SK-N-SH treated with all-trans-retinoic acid at 6 μM for 48 hours (cell line): ENCODE data around the gene MTCL1.

Experiments used
- ATAC-seq: fragments of 200-7000 bp; cut with Tn5 transposase; 3 replicates; pipeline ENCODE4 v1.9.1; 2020; ENCODE audit warnings: mild to moderate bottlenecking, moderate library complexity
- ARNTL ChIP-seq: fragments of 450-650 bp; formaldehyde crosslinking; IDR thresholded peaks from 2 replicates; pipeline ENCODE4 v1.5.0; 2020; ENCODE audit warnings: low read depth, mild to moderate bottlenecking, moderate library complexity, borderline replicate concordance
- BACH2 ChIP-seq: fragments of 250-450 bp; sonication (Bioruptor Pico); IDR thresholded peaks from 2 replicates; pipeline ENCODE4 v1.9.0; 2021; ENCODE audit warnings: mild to moderate bottlenecking, borderline replicate concordance
- CREB5 ChIP-seq: fragments of 250-450 bp; sonication (Bioruptor Pico); IDR thresholded peaks from 2 replicates; pipeline ENCODE4 v1.5.1; 2020; ENCODE audit warnings: low read depth, mild to moderate bottlenecking, moderate library complexity
- CSDC2 ChIP-seq: fragments of 250-450 bp; sonication (Bioruptor Pico); IDR thresholded peaks from 2 replicates; pipeline ENCODE4 v1.5.0; 2020; ENCODE audit warnings: mild to moderate bottlenecking, moderate library complexity
- ESRRG ChIP-seq: fragments of 250-450 bp; sonication (Bioruptor Pico); IDR thresholded peaks from 2 replicates; pipeline ENCODE4 v1.6.1; 2021; ENCODE audit warnings: mild to moderate bottlenecking
- GLIS3 ChIP-seq: fragments of 250-450 bp; sonication (Bioruptor Pico); IDR thresholded peaks from 2 replicates; pipeline ENCODE4 v1.5.0; 2020; ENCODE audit warnings: mild to moderate bottlenecking, moderate library complexity
- ISL1 ChIP-seq: fragments of 250-450 bp; sonication (Bioruptor Pico); IDR thresholded peaks from 2 replicates; pipeline ENCODE4 v2.1.2; 2022; ENCODE audit warnings: mild to moderate bottlenecking, moderate library complexity
- PATZ1 ChIP-seq: fragments of 250-450 bp; sonication (Bioruptor Pico); IDR thresholded peaks from 2 replicates; pipeline ENCODE4 v1.8.0; 2020; ENCODE audit warnings: mild to moderate bottlenecking, moderate library complexity, borderline replicate concordance
- POU6F1 ChIP-seq: fragments of 250-450 bp; sonication (Bioruptor Pico); IDR thresholded peaks from 2 replicates; pipeline ENCODE4 v1.8.0; 2021; ENCODE audit warnings: low read depth, mild to moderate bottlenecking, moderate library complexity, borderline replicate concordance
- PPARA ChIP-seq: fragments of 250-450 bp; sonication (Bioruptor Pico); IDR thresholded peaks from 2 replicates; pipeline ENCODE4 v1.5.0; 2020; ENCODE audit warnings: mild to moderate bottlenecking, borderline replicate concordance
- SNAI2 ChIP-seq: fragments of 250-450 bp; sonication (Bioruptor Pico); IDR thresholded peaks from 2 replicates; pipeline ENCODE4 v1.5.0; 2020; ENCODE audit warnings: mild to moderate bottlenecking, moderate library complexity
- TCF4 ChIP-seq: fragments of 250-450 bp; sonication (Bioruptor Pico); IDR thresholded peaks from 2 replicates; pipeline ENCODE4 v1.8.0; 2021; ENCODE audit warnings: mild to moderate bottlenecking, moderate library complexity, borderline replicate concordance
- TOX ChIP-seq: fragments of 250-450 bp; sonication (Bioruptor Pico); IDR thresholded peaks from 2 replicates; pipeline ENCODE4 v1.8.0; 2021; ENCODE audit warnings: mild to moderate bottlenecking, moderate library complexity, borderline replicate concordance
- ZC3H10 ChIP-seq: fragments of 250-450 bp; sonication (Bioruptor Pico); IDR thresholded peaks from 2 replicates; pipeline ENCODE4 v1.5.1; 2021; ENCODE audit warnings: mild to moderate bottlenecking, moderate library complexity
- ZFP3 ChIP-seq: fragments of 250-450 bp; sonication (Bioruptor Pico); IDR thresholded peaks from 2 replicates; pipeline ENCODE4 v1.5.0; 2020; ENCODE audit warnings: mild to moderate bottlenecking, moderate library complexity
- ZFP30 ChIP-seq: fragments of 450-650 bp; formaldehyde crosslinking; IDR thresholded peaks from 2 replicates; pipeline ENCODE4 v1.5.0; 2022; ENCODE audit warnings: mild to moderate bottlenecking, moderate library complexity
- ZNF70 ChIP-seq: fragments of 450-650 bp; formaldehyde crosslinking; IDR thresholded peaks from 2 replicates; pipeline ENCODE4 v1.5.0; 2020; ENCODE audit warnings: mild to moderate bottlenecking, moderate library complexity
- ZNF8 ChIP-seq: fragments of 450-650 bp; formaldehyde crosslinking; IDR thresholded peaks from 2 replicates; pipeline ENCODE4 v1.5.0; 2020; ENCODE audit warnings: mild to moderate bottlenecking, moderate library complexity
- TF ChIP-seq, protein P1 (sequence below): fragments of 250-450 bp; sonication (Bioruptor Pico); IDR thresholded peaks from 2 replicates; pipeline ENCODE4 v1.5.0; 2020; ENCODE audit warnings: mild to moderate bottlenecking, moderate library complexity

Gene MTCL1

GRCh38 chr18:8794156-8794933, 89.0 kb downstream of the MTCL1 start (continued):
- TF ChIP-seq POU6F1, result no peak
- TF ChIP-seq, all 23 proteins: peak for 6

GRCh38 chr18:8794934-8795280, 89.6 kb downstream of the MTCL1 start:
- peak; percentile 24; the same call in 2 of the 3 replicates for ATAC-seq
- TF ChIP-seq TCF4 (CRISPR knock-in tag) (no peak), ZNF8 (CRISPR knock-in tag) (peak; percentile 40; the same call in 1 of the 2 replicates)

GRCh38 chr18:8795586-8796325, 90.4 kb downstream of the MTCL1 start:
- TF ChIP-seq ZFP3, result no peak
- TF ChIP-seq ARNTL, result no peak
- TF ChIP-seq CSDC2 (CRISPR knock-in tag), result no peak
- no peak for TF ChIP-seq TCF4 (CRISPR knock-in tag)
- TF ChIP-seq, protein P1, sequence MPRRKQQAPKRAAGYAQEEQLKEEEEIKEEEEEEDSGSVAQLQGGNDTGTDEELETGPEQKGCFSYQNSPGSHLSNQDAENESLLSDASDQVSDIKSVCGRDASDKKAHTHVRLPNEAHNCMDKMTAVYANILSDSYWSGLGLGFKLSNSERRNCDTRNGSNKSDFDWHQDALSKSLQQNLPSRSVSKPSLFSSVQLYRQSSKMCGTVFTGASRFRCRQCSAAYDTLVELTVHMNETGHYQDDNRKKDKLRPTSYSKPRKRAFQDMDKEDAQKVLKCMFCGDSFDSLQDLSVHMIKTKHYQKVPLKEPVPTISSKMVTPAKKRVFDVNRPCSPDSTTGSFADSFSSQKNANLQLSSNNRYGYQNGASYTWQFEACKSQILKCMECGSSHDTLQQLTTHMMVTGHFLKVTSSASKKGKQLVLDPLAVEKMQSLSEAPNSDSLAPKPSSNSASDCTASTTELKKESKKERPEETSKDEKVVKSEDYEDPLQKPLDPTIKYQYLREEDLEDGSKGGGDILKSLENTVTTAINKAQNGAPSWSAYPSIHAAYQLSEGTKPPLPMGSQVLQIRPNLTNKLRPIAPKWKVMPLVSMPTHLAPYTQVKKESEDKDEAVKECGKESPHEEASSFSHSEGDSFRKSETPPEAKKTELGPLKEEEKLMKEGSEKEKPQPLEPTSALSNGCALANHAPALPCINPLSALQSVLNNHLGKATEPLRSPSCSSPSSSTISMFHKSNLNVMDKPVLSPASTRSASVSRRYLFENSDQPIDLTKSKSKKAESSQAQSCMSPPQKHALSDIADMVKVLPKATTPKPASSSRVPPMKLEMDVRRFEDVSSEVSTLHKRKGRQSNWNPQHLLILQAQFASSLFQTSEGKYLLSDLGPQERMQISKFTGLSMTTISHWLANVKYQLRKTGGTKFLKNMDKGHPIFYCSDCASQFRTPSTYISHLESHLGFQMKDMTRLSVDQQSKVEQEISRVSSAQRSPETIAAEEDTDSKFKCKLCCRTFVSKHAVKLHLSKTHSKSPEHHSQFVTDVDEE, result no peak
- no peak for TF ChIP-seq PPARA (CRISPR knock-in tag)
- no peak for TF ChIP-seq GLIS3 (CRISPR knock-in tag)
- TF ChIP-seq ISL1 (CRISPR knock-in tag), result no peak
- no peak for TF ChIP-seq ZFP30
- TF ChIP-seq ESRRG (CRISPR knock-in tag), result no peak
- TF ChIP-seq POU6F1, result no peak
- TF ChIP-seq PATZ1 (CRISPR knock-in tag), result no peak
- TF ChIP-seq TOX (CRISPR knock-in tag), result no peak
- TF ChIP-seq ZC3H10 (CRISPR knock-in tag), result no peak
- no peak for TF ChIP-seq BACH2
- TF ChIP-seq ZNF70, result no peak
- no peak for ATAC-seq

DNA sequence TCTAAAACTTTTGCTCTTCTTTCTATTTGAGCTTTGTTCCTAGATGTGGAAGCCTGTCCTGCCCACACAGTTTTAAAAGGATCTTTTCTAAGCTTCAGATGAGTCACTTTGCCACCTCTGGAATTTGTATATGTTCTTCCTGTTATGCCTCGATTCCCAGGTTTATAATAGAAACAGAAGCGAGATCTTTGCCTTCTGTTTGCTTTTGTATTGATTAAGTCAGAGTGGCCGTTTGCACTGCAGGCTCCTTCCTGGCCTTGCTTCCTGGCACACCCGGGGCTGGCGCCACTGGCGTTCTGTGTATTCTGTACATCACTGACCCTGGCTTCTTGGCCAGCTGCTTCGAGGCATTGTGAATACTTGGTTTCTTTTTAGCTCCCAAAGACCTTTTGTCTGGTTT, 91.8 kb downstream of the MTCL1 start:
- ATAC-seq, result no peak

More for the DNA sequence above, 91.8 kb downstream of the MTCL1 start:
- TF ChIP-seq ZFP3, result no peak
- TF ChIP-seq ESRRG (CRISPR knock-in tag), result no peak
- TF ChIP-seq CSDC2 (CRISPR knock-in tag), result no peak
- no peak for TF ChIP-seq ZFP30
- no peak for TF ChIP-seq SNAI2 (CRISPR knock-in tag)
- no peak for TF ChIP-seq TCF4 (CRISPR knock-in tag)
- no peak for TF ChIP-seq ZC3H10 (CRISPR knock-in tag)
- TF ChIP-seq CREB5 (CRISPR knock-in tag), result no peak
